Right renal pelvis (tissue), 4 donors: Measurements from ENCODE around the gene ASB8. TPM values are rescaled to one million over a fixed set of nuclear protein-coding genes. Genes with fewer than 3 reads are reported as not detected.
A peak's percentile ranks its signal among the peaks of the same experiment; 100 is the strongest.
"Not testable (repeated sequence)": the region's sequence is repeated elsewhere in the genome, so short reads cannot be mapped to it uniquely, and the experiment has no call there.

Source experiments
- DNase-seq, 4 donors: peaks; one replicate each; pipeline ENCODE4 v3.0.0-alpha.2; 2013; ENCODE audit warnings: low read depth in 4 of 4, low spot score in 3 of 4, missing footprints in 1 of 4
- polyA plus RNA-seq, 4 donors: library from polyadenylated mRNA; unstranded; fragments of 120-200 nt; gene quantifications; one replicate each; pipeline ENCODE4 v1.2.1, GENCODE V29; 2013; ENCODE audit not compliant: insufficient read length in 4 of 4

The ASB8 gene
- polyA plus RNA-seq, 4 donors = 33.1 to 41.4 (median 40.4) TPM

DNA sequence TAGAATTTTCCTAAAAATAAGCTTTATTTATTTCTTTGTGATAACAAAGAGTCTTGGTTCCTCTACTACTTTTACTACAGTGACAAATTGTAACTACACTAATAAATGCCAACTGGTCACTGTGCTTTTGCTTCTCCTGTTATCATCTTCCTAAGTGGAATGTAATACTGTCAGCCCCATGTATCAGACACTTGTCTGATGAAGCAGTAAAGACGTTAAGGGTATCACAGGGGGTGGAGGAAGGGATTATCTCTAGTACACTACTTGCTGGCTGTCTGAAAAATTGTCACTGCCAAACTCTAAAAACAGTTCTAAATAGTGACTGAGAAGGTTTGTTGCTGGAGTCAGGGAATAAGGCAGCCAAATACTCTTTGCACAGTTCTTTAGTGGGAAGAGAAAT, 11.3 kb downstream of the ASB8 start:
- no peak for DNase-seq

GRCh38 chr12:48143898-48144297, 13.4 kb downstream of the ASB8 start:
- no peak for DNase-seq

DNA sequence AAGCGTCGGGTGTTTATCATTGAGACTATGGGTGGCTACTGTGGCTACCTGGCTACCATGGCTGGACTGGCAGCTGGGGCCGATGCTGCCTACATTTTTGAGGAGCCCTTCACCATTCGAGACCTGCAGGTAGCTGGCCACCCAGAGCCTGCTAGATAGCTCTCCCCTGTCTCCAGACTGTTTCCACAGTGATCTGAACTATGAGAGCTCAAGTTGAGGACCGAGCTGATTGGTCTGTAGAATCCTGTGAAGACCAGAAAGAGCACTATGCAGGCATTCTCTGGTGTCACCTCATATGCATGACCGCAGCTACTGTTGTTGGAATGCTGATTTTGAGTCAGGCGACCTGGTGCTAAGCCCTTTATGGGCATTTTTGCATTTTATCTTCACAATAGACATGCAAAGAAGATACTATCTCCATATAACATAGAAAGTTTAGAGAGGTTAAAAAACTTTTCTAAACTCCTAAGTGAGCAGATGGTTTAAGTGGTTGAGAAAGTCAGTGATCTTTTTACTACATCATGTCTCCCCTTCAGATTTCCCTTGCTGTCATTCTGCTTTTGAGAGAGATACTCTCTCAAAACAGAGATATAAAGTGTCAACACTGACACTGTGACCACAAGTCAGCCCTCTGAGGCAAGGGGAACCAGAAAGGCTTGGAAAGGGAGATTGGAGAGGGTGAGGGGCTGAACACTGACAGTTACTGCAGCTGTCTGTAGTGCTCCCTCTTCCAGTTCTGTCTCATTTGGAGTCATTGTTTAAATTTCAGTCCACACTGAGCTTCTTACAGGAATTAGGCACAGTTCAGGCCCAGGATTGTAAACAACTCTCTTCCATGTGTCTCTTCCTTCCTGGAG, 14.3 kb downstream of the ASB8 start:
- DNase-seq = no peak

DNA sequence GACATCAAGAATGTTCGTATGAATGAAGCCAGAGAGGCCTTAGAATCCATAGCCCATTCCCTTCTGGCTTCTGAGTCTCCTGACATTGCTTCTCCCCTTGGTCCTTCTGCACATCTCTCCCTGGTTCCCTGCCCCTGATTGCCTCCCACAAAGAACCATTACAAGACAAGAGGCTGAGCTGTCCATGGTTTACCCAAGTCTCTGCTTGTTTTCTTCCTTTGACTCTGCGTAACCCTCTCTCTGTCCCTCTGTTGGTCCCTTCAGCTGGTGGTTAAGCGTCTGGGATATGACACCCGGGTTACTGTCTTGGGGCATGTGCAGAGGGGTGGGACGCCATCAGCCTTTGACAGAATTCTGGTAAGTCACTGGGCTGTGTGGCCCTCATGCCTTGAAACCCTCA, 22.3 kb downstream of the ASB8 start:
- no peak for DNase-seq

GRCh38 chr12:48132826-48133225, 24.5 kb downstream of the ASB8 start:
- DNase-seq = no peak

- DNase-seq = no peak
Observed at GRCh38 chr12:48131517-48131916, 25.8 kb downstream of the ASB8 start.

GRCh38 chr12:48129376-48129775, 27.9 kb downstream of the ASB8 start:
- DNase-seq = no peak

DNA sequence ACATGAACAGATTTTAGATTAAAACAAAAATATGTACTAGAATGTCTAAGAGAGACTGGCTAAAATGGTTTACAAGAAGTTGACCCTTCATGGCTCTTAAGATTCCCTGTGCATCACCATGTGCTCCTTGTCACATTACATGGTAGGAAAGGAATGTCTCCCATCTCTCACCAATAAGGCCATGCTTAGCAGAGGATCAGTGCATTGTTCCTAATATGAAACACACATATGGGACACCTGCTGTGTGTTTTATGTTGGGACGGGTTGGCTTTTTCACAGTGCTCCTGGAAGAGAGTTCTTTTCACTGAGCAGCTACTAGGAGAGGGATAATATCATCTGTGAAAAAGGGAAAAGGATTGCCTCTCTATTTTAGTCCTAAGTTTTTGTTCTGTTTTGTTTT, 28.5 kb downstream of the ASB8 start:
- no peak for DNase-seq

- DNase-seq = no peak
Observed at GRCh38 chr12:48126953-48127630, 30.2 kb downstream of the ASB8 start.

- DNase-seq = no peak
Observed at GRCh38 chr12:48125985-48126384, 31.3 kb downstream of the ASB8 start.

DNA sequence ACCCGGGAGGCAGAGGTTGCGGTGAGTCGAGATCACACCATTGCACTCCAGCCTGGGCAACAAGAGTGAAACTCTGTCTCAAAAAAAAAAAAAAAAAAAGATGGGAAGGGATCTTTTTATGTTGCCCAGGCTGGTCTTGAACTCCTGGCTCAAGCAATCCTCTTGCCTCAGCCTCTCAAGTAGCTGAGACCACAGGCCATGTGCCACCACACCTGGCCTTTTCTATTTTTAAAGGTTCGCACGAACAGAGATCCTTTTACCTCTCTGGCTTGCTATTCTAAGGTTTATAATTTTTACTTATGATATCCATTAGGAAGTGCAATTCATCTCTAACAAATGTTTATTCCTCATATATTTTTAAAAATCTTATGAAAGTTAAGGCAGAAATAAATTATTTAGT, 31.8 kb downstream of the ASB8 start:
- not testable (repeated sequence) for DNase-seq

- DNase-seq = no peak
Observed at GRCh38 chr12:48123169-48123568, 34.1 kb downstream of the ASB8 start.

- no peak for DNase-seq
Observed at GRCh38 chr12:48122065-48122834, 35.1 kb downstream of the ASB8 start.

DNA sequence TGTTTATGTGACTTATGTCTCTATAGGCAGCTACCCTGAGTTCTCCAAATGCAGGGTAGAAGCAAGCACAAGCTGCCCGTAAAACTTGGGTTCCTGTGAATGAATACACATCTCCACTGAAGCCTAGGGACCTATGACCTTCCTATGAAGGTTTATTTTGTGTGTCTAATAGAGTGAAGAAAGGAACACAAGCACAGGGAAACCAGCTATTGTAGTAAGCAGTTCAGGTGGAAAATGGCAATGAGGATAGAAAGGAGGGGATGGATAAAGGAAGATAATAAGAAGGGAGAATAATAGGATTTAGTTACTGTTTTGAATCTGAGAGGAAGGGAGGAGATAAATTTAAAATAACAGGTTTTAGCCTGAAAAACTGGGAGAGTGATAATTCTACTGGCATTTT, 35.8 kb downstream of the ASB8 start:
- no peak for DNase-seq

DNA sequence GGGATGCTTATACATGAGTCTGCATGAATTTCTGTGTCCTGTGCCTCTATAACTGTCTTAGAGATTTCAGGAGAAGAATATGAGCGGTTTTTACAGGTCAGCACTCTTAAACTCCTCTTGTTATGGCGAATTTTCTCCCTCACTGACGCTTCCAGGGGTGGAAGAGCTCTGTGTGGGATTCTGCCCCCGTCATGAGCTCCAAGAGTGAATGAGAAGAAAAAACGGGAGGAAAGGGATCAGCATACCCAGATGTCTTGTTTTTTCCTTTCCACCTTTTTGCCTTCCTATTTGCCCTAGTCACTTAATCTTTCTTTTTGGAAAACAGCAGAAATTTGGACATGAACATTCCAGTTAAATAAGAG, 37.5 kb downstream of the ASB8 start:
- no peak for DNase-seq

- DNase-seq = peak; percentile 79 to 88 (median 81)
Observed at GRCh38 chr12:48119078-48119833, 38.1 kb downstream of the ASB8 start, which contains the start of gene PFKM. Gene PFKM (plus strand): TSS chr12:48119364. CDS start chr12:48122775, 3,411 bp downstream.

- no peak for DNase-seq
Observed at GRCh38 chr12:48118284-48118871, 38.9 kb downstream of the ASB8 start.

GRCh38 chr12:48115957-48116356, 41.4 kb downstream of the ASB8 start:
- DNase-seq = no peak

- DNase-seq = not testable (repeated sequence)
Observed at GRCh38 chr12:48111312-48111693, 46.0 kb downstream of the ASB8 start.

- DNase-seq = no peak
Observed at GRCh38 chr12:48110691-48111311, 46.5 kb downstream of the ASB8 start.
